ENCODE measurements around the gene PCID2.

Gene PCID2

DNA sequence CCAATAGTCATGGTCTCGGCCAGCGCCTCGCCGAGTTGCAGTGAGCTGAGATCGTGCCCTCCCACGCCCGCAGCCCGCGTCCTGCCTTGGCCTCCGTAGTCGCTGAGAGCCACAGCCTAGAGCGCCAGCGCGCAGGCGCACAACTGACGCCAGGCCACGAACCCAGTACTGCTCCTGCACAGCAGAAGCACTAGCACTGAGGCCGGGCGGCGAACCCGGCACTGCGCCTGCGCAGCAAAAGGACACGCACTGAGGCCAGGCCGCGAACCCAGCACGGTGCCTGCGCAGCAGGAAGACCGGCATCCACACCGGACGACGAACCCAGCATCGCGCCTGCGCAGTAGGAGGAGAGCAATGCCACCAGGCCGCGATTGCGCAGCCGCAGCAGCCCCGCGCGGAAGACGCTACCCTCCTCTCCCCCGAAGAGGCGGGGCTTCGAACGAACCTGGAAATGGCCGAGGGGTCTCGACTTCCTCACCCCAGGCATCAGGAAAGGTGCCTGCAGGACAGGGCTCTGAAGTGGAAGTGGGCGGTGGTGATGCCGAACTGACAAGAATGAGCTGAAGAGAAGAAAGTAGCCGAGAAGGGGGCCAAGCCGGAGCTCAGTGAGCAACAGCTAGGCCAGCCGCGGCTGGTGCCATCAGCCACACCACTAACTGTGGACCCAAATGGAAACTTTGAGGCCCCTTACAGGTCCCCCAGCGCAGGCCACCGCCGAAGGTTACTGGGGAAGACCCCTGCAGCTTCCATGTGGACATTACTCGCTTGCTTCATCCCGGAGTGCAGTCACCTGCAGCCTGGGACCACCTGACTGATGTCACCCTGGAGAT lies 78.3 kb downstream of the PCID2 start:
- in situ Hi-C loops (cut with MboI; ENCODE audit: low sequenced_read_pairs) = no loop called here

DNA sequence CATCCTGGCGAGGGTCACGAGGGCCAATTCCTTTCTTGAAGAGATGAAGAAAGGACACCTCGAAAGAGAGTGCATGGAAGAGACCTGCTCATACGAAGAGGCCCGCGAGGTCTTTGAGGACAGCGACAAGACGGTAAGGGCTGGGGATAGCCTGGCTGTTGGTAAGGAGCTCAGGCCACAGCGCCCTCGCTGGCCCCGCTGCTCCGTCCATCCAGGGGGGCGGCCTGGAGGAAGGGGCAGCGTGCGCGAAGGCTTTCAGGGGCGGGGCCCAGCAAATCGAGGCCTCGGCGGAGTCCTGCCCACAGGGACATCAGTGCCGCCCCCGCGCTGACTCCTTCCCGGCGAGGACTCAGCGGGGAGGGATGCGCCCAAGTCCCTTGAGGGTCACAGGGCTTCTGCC lies 79.0 kb downstream of the PCID2 start:
- in situ Hi-C loops (cut with MboI; ENCODE audit: low sequenced_read_pairs) = no loop called here

Measured in HL-60/S4 treated with phorbol 12-myristate 13-acetate at 8.2 ng/mL for 4 days and 3 days (cell line).